HepG2 (cell line): ENCODE results near the gene WNT7B. TPM values are rescaled to one million over a fixed set of nuclear protein-coding genes. Genes with fewer than 3 reads are reported as not detected.
A peak's percentile ranks its signal among the peaks of the same experiment; 100 is the strongest.

Experiments
- ATAC-seq: fragments of 200-7000 bp; cut with Tn5 transposase; 3 replicates; pipeline ENCODE4 v1.9.1; 2020; ENCODE audit warnings: mild to moderate bottlenecking, moderate library complexity
- BruUV-seq: library from RNA; stranded (reverse); fragments of 400-500 nt; replicated peaks from 2 replicates; lab custom pipeline; 2021; lab: Mats Ljungman, UMichigan
- CTCF ChIA-PET: fragments of 300-600 bp; formaldehyde crosslinking; extraction: SDS; loops from one replicate; lab custom pipeline; 2021; ENCODE audit warnings: low total read pairs, inconsistent platforms, low intra/inter-chr PET ratio; lab: Yijun Ruan, JAX
- POLR2A ChIA-PET: fragments of 350-600 bp; sonication (Branson Sonifier 250); formaldehyde crosslinking; loops from one replicate; lab custom pipeline; 2020; ENCODE audit warnings: antibody characterized with exemption, inconsistent platforms; lab: Yijun Ruan, JAX
- DNase-seq: peaks from one replicate; pipeline ENCODE4 v3.0.0-alpha.2; 2015; ENCODE audit warnings: low spot score
- FAIRE-seq: peaks from 3 replicates; lab custom pipeline; 2011; peaks lifted over from hg19 to GRCh38; lab: Jason Lieb, UNC
- H2AFZ ChIP-seq: one replicate; pipeline ENCODE4 v1.6.1; 2011; ENCODE audit warnings: low read length, inconsistent platforms
- H3K27ac ChIP-seq: fragments of 300-600 bp; 3 replicates; pipeline ENCODE4 v1.8.0; 2011; ENCODE audit warnings: mixed run types, mild to moderate bottlenecking, mixed read lengths, low read length, inconsistent platforms; ENCODE audit not compliant: insufficient read depth; ENCODE audit errors: extremely low read length
- H3K27me3 ChIP-seq, 2 experiments: fragments of 200-600 bp in 1 of 2; 2 replicates in 1 of 2; 3 replicates in 1 of 2; pipeline versions ENCODE4 v1.6.0 to v1.8.0; 2011; ENCODE audit warnings: low read length in 2 of 2, mild to moderate bottlenecking in 2 of 2, moderate library complexity in 2 of 2, inconsistent platforms in 1 of 2; ENCODE audit not compliant: insufficient read depth in 2 of 2, control insufficient read depth in 1 of 2
- H3K36me3 ChIP-seq, 2 experiments: fragments of 200-600 bp in 1 of 2; replicated peaks in 1 of 2; 2 replicates in 1 of 2; 3 replicates in 1 of 2; pipeline versions ENCODE4 v1.5.1 to v1.8.0; 2011; ENCODE audit warnings: low read length in 2 of 2, inconsistent platforms in 1 of 2; ENCODE audit not compliant: insufficient read depth in 2 of 2, control insufficient read depth in 1 of 2
- H3K4me1 ChIP-seq: 2 replicates; pipeline ENCODE4 v1.5.1; 2012; ENCODE audit warnings: low read length, inconsistent platforms; ENCODE audit not compliant: insufficient read depth
- H3K4me2 ChIP-seq: 2 replicates; pipeline ENCODE4 v1.6.0; 2011; ENCODE audit warnings: low read depth, low read length, inconsistent platforms
- H3K4me3 ChIP-seq, 3 experiments: fragments of 200-600 bp in 1 of 3; sonication (generic), shearing (Covaris generic) in 1 of 3; replicated peaks in 1 of 3; 2 replicates each; pipeline ENCODE4 v1.5.1; 2011 to 2016; ENCODE audit warnings: low read length in 3 of 3, inconsistent platforms in 2 of 3, low read depth in 2 of 3, mild to moderate bottlenecking in 2 of 3, control low read depth in 1 of 3, mixed read lengths in 1 of 3; ENCODE audit not compliant: insufficient read depth in 1 of 3
- H3K79me2 ChIP-seq: one replicate; pipeline ENCODE4 v1.6.1; 2011; ENCODE audit warnings: low read length, inconsistent platforms; ENCODE audit not compliant: insufficient read depth
- H3K9ac ChIP-seq: 2 replicates; pipeline ENCODE4 v1.6.0; 2011; ENCODE audit warnings: mild to moderate bottlenecking, low read depth, low read length, inconsistent platforms; ENCODE audit not compliant: insufficient read depth
- H3K9me3 ChIP-seq: 2 replicates; pipeline ENCODE4 v1.5.1; 2012; ENCODE audit warnings: mild to moderate bottlenecking, low read length
- H4K20me1 ChIP-seq: 2 replicates; pipeline ENCODE4 v1.6.0; 2011; ENCODE audit warnings: inconsistent platforms, mild to moderate bottlenecking, low read length, moderate library complexity; ENCODE audit not compliant: insufficient read depth
- ARID2 ChIP-seq: sonication (generic); formaldehyde crosslinking; IDR thresholded peaks from 2 replicates; pipeline ENCODE4 v1.8.1; 2022; ENCODE audit warnings: mild to moderate bottlenecking, missing genetic modification reagents, borderline replicate concordance
- ATF7 ChIP-seq, 2 experiments: fragments of 450-650 bp in 1 of 2; sonication (generic) in 1 of 2; formaldehyde crosslinking in 1 of 2; IDR thresholded peaks; 2 replicates each; pipeline versions ENCODE4 v1.4.0 to v1.6.1; 2016 to 2020; ENCODE audit warnings: antibody characterized with exemption in 1 of 2, mild to moderate bottlenecking in 1 of 2, missing genetic modification reagents in 1 of 2
- ELF3 ChIP-seq: IDR thresholded peaks from 2 replicates; pipeline ENCODE4 v1.6.1; 2016; ENCODE audit warnings: missing genetic modification reagents, missing compliant biosample characterization
- ELF4 ChIP-seq: sonication (generic); formaldehyde crosslinking; IDR thresholded peaks from 2 replicates; pipeline ENCODE4 v1.5.0; 2020; ENCODE audit warnings: missing genetic modification reagents, mild to moderate bottlenecking, moderate library complexity, borderline replicate concordance
- KLF6 ChIP-seq: IDR thresholded peaks from 2 replicates; pipeline ENCODE4 v1.8.0; 2016; ENCODE audit warnings: missing biosample characterization, missing genetic modification reagents
- NBN ChIP-seq: fragments of 450-650 bp; conservative IDR thresholded peaks from 2 replicates; pipeline ENCODE4 v1.6.1; 2017
- PITX1 ChIP-seq: sonication (generic); formaldehyde crosslinking; IDR thresholded peaks from 2 replicates; pipeline ENCODE4 v1.5.1; 2020; ENCODE audit warnings: mild to moderate bottlenecking, missing genetic modification reagents
- RBM22 ChIP-seq: fragments of 200-400 bp; formaldehyde crosslinking; optimal IDR thresholded peaks from 2 replicates; pipeline ENCODE3; 2017; ENCODE audit warnings: mild to moderate bottlenecking, low read length, moderate library complexity
- ZFP36 ChIP-seq: fragments of 150-350 bp; IDR thresholded peaks from 2 replicates; pipeline ENCODE4 v1.6.1; 2018; ENCODE audit warnings: borderline replicate concordance, low read length, low read depth; ENCODE audit not compliant: partially characterized antibody
- ZNF383 ChIP-seq: sonication (generic); formaldehyde crosslinking; IDR thresholded peaks from 2 replicates; pipeline ENCODE4 v1.4.0; 2020; ENCODE audit warnings: missing genetic modification reagents, mild to moderate bottlenecking, borderline replicate concordance
- ZNF607 ChIP-seq: sonication (generic); formaldehyde crosslinking; IDR thresholded peaks from 2 replicates; pipeline ENCODE4 v1.5.1; 2020; ENCODE audit warnings: missing genetic modification reagents, mild to moderate bottlenecking, borderline replicate concordance
- ZNF720 ChIP-seq: sonication (generic); formaldehyde crosslinking; IDR thresholded peaks from 2 replicates; pipeline ENCODE4 v1.4.0; 2020; ENCODE audit warnings: missing genetic modification reagents
- ZNF83 ChIP-seq: sonication (generic); formaldehyde crosslinking; IDR thresholded peaks from 2 replicates; pipeline ENCODE4 v1.4.0; 2020; ENCODE audit warnings: missing genetic modification reagents, mild to moderate bottlenecking, borderline replicate concordance
- WGBS: methylation state at CpG from one replicate; pipeline ENCODE4 v1.1.6; 2017; ENCODE audit warnings: low lambda C conversion rate; 5-methylcytosine and 5-hydroxymethylcytosine counted together
- in situ Hi-C: cut with HindIII; loops from 2 replicates; pipeline ENCODE4 v1.10.0; 2017; ENCODE audit warnings: low pct_unique_long_range_greater_than_20kb; ENCODE audit not compliant: extremely low pct_ligation_motif_present
- intact Hi-C: fragments of 100-400 bp; cut with micrococcal nuclease; formaldehyde crosslinking; loops from one replicate; pipeline ENCODE4 v1.10.0; 2022; ENCODE audit not compliant: unreplicated experiment
- polyA plus RNA-seq, 8 experiments: library from polyadenylated mRNA; depleted of rRNA in 3 of 8; stranded (reverse) in 7 of 8; unstranded in 1 of 8; fragments of >200 nt; fragmentation: Illumina TruSeq in 4 of 8; extraction: Trizol in 4 of 8; gene quantifications; 2 replicates each; pipeline versions ENCODE4 v1.2.1 to v1.2.3, GENCODE V29; 2011 to 2016; ENCODE audit warnings: low read depth in 4 of 8, missing spikeins in 1 of 8, mixed read lengths in 1 of 8; ENCODE audit not compliant: insufficient read depth in 1 of 8
- total RNA-seq, 5 experiments: library from RNA; depleted of rRNA; stranded (reverse); fragments of >200 nt; fragmentation: Illumina TruSeq; extraction: Trizol; gene quantifications; 2 replicates each; pipeline ENCODE4 v1.2.3, GENCODE V29; 2016; ENCODE audit warnings: low read depth in 1 of 5
- TF ChIP-seq, protein P1 (sequence below): fragments of 450-650 bp; IDR thresholded peaks from 2 replicates; pipeline ENCODE4 v1.6.1; 2016
- TF ChIP-seq, protein P2 (sequence below): sonication (generic); formaldehyde crosslinking; conservative IDR thresholded peaks from 2 replicates; pipeline ENCODE4 v1.4.0; 2020; ENCODE audit warnings: missing genetic modification reagents
- TF ChIP-seq, protein P3 (sequence below): sonication (generic); formaldehyde crosslinking; IDR thresholded peaks from 2 replicates; pipeline ENCODE4 v1.4.0; 2020; ENCODE audit warnings: missing genetic modification reagents

The WNT7B gene
- total and polyA plus RNA-seq, 2 of the 13 experiments (the other 11 are each of a cell fraction or from before 2014, with no cell fraction given): 0.09 TPM; not detected in 1

GRCh38 chr22:45887202-45888131 is 89.5 kb downstream of the WNT7B start (continued):
- TF ChIP-seq, protein P1, sequence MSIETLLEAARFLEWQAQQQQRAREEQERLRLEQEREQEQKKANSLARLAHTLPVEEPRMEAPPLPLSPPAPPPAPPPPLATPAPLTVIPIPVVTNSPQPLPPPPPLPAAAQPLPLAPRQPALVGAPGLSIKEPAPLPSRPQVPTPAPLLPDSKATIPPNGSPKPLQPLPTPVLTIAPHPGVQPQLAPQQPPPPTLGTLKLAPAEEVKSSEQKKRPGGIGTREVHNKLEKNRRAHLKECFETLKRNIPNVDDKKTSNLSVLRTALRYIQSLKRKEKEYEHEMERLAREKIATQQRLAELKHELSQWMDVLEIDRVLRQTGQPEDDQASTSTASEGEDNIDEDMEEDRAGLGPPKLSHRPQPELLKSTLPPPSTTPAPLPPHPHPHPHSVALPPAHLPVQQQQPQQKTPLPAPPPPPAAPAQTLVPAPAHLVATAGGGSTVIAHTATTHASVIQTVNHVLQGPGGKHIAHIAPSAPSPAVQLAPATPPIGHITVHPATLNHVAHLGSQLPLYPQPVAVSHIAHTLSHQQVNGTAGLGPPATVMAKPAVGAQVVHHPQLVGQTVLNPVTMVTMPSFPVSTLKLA: peak; percentile 81
- TF ChIP-seq, protein P2, sequence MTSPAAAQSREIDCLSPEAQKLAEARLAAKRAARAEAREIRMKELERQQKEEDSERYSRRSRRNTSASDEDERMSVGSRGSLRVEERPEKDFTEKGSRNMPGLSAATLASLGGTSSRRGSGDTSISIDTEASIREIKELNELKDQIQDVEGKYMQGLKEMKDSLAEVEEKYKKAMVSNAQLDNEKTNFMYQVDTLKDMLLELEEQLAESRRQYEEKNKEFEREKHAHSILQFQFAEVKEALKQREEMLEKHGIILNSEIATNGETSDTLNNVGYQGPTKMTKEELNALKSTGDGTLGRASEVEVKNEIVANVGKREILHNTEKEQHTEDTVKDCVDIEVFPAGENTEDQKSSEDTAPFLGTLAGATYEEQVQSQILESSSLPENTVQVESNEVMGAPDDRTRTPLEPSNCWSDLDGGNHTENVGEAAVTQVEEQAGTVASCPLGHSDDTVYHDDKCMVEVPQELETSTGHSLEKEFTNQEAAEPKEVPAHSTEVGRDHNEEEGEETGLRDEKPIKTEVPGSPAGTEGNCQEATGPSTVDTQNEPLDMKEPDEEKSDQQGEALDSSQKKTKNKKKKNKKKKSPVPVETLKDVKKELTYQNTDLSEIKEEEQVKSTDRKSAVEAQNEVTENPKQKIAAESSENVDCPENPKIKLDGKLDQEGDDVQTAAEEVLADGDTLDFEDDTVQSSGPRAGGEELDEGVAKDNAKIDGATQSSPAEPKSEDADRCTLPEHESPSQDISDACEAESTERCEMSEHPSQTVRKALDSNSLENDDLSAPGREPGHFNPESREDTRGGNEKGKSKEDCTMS: no peak
- TF ChIP-seq NBN: peak; percentile 88; the same call in 1 of the 2 replicates
- 0 out of 2 replicates have a peak, but pooled peaks have one; percentile 12 for TF ChIP-seq ATF7 (IDR thresholded peaks at IDR 0.05)
- no peak for TF ChIP-seq ATF7 (CRISPR knock-in tag; IDR thresholded peaks at IDR 0.05)

DNA sequence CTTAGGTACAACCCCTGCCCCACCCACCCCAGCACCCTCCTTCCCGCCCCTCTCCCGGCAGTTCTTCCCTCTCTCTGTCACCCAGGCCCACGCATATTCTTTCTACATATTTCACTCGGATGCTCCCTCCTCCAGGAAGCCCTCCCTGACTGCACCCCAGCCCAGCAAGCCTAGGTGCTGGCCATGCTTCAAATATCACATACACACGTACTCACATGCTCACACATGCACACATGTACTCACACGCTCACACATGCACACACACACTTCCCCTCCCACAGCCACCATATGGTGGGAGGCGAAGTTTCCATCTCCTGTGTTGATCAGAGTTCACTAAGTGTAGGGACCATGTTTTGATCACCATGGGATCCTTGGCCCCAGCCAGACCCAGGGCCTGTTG is 90.4 kb downstream of the WNT7B start:
- Histone ChIP-seq H3K36me3 (no peaks in the 10 kb centered on the region), H3K27me3 (peaks cover 17 to 70% of the 10 kb centered on the region in 2 experiments), H3K9me3 (no peaks in the 10 kb centered on the region), H3K27ac (no peak overlapping the region), H3K4me3 (no peak overlapping the region), H4K20me1 (no peaks in the 10 kb centered on the region), H3K4me1 (no peaks in the 10 kb centered on the region), H3K9ac (no peak overlapping the region), H3K4me2 (no peak overlapping the region), H2AFZ (no peak overlapping the region), H3K79me2 (no peaks in the 10 kb centered on the region)
- 69% methylated on average over 7 of the region's 7 CpGs for WGBS
- intact Hi-C loops: no loop called here
- no peak for DNase-seq
- BruUV-seq: no TSS peak
- no peak for FAIRE-seq
- no peak for ATAC-seq
- ChIA-PET POLR2A (no interaction called here), CTCF (no interaction called here)
- in situ Hi-C loops: no loop called here
- TF ChIP-seq ZNF383 (CRISPR knock-in tag): no peak
- TF ChIP-seq ELF4 (CRISPR knock-in tag): no peak
- peak; percentile 91 for TF ChIP-seq ZFP36
- no peak for TF ChIP-seq PITX1 (CRISPR knock-in tag)
- TF ChIP-seq ZNF83: no peak
- TF ChIP-seq ZNF607 (CRISPR knock-in tag): no peak
- TF ChIP-seq, protein P3, sequence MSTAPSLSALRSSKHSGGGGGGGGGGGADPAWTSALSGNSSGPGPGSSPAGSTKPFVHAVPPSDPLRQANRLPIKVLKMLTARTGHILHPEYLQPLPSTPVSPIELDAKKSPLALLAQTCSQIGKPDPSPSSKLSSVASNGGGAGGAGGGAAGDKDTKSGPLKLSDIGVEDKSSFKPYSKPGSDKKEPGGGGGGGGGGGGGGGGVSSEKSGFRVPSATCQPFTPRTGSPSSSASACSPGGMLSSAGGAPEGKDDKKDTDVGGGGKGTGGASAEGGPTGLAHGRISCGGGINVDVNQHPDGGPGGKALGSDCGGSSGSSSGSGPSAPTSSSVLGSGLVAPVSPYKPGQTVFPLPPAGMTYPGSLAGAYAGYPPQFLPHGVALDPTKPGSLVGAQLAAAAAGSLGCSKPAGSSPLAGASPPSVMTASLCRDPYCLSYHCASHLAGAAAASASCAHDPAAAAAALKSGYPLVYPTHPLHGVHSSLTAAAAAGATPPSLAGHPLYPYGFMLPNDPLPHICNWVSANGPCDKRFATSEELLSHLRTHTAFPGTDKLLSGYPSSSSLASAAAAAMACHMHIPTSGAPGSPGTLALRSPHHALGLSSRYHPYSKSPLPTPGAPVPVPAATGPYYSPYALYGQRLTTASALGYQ (CRISPR knock-in tag): no peak
- no peak for TF ChIP-seq ZNF720 (CRISPR knock-in tag)
- no peak for TF ChIP-seq ARID2
- no peak for TF ChIP-seq RBM22
- no peak for TF ChIP-seq KLF6
- TF ChIP-seq ELF3: no peak
